Measurements from ENCODE around the gene CCDC33. TPM values are rescaled to one million over a fixed set of nuclear protein-coding genes. Genes with fewer than 3 reads are reported as not detected.

CCDC33 gene
- total RNA-seq, 2 donors from 2014 or later = not detected

DNA sequence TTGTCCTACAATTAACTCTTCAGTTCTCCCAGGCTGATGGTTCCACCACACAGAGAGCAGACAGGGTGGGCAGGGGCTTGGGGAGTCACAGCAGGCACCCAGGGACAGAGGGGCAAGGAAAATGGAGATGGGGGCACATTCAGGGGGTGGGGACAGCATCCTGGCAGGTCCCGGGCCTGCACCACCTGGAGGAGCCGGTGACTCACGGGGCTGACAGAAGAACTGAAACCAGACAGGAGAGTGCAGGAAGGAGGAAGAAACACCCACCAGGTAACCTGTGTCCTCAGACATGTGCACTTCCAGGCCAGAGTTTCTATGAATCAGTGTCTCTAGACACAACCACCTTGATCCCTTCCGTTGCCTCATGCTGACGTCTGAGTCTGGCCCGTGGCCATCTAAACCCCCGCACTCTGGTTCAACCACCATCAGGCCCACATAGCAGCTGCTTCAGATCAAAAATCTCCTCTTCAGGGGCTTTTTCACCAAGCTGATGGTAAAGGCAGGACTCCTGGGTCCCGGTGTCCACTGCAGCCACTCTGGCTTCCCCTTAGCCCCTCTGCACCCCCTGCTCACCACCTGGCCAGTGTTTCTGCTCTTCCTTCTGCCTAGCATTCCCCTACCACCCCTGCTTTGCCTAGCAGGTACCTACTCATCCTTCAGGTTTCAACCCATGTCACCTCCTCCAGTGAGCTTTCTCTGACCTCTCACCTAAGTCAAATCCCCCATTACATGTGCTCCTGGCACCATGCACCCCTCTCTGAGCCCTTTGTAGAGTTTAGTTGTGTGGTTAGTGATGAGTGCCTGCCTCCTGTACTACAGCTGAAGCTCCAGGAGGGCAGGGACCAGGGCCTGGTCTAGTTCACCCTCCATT, 147.8 kb downstream of the CCDC33 start:
- no peaks in the 10 kb centered on the region for H3K27me3 Mint-ChIP-seq (ENCODE audit: low read depth)
- H3K27ac Mint-ChIP-seq = peak overlapping the region; percentile 79
- no peaks in the 10 kb centered on the region for H3K36me3 Mint-ChIP-seq (ENCODE audit: insufficient read depth in 2 of 2)
- H3K4me1 Mint-ChIP-seq (ENCODE audit: low read depth) = peaks cover 85% of the 10 kb centered on the region
- ATAC-seq (replicated peaks in 1 of 2) = peak; percentile 77 to 79
- peak; percentile 80 to 85 for DNase-seq
- peak overlapping the region; percentile 50 to 61 for H3K4me3 Mint-ChIP-seq
- H3K9me3 Mint-ChIP-seq = no peaks in the 10 kb centered on the region

DNA sequence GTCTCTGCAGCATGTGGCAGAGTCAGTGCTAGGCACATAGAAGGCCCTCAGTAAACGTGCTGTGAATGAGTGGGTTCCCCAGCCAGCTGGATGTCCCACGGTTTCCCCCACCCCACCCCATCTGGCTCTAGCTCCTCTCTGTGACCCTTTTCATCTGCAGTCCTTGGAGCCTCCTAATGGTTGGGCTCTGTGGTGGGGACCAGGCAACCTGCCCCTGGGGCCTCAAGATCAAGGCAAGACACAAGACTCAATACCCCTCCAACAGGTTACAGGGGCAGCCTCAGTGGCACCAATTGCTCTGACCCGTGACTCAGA, 148.4 kb downstream of the CCDC33 start:
- peak overlapping the region; percentile 50 to 61 for H3K4me3 Mint-ChIP-seq

GRCh38 chr15:74384881-74385643, 148.9 kb downstream of the CCDC33 start:
- peaks cover 81% of the 10 kb centered on the region for H3K4me1 Mint-ChIP-seq (ENCODE audit: low read depth)
- H3K9me3 Mint-ChIP-seq = no peaks in the 10 kb centered on the region
- peak; percentile 70 to 71 for DNase-seq
- ATAC-seq (replicated peaks in 1 of 2) = peak; percentile 58 to 73
- H3K27me3 Mint-ChIP-seq (ENCODE audit: low read depth) = no peaks in the 10 kb centered on the region
- H3K36me3 Mint-ChIP-seq (ENCODE audit: insufficient read depth in 2 of 2) = no peaks in the 10 kb centered on the region
- peak overlapping the region; percentile 50 to 61 for H3K4me3 Mint-ChIP-seq
- H3K27ac Mint-ChIP-seq = peak overlapping the region; percentile 79

More for the DNA sequence above, 148.4 kb downstream of the CCDC33 start:
- Mint-ChIP-seq H3K27ac (peak overlapping the region; percentile 79), H3K27me3 (ENCODE audit: low read depth) (no peaks in the 10 kb centered on the region), H3K4me1 (ENCODE audit: low read depth) (peaks cover 84% of the 10 kb centered on the region), H3K9me3 (no peaks in the 10 kb centered on the region), H3K36me3 (ENCODE audit: insufficient read depth in 2 of 2) (no peaks in the 10 kb centered on the region)
- DNase-seq = no peak
- peak in 1 of 2 donors; percentile 1 for ATAC-seq (replicated peaks in 1 of 2)

- DNase-seq (no peak), ATAC-seq (replicated peaks in 1 of 2) (no peak)
- Mint-ChIP-seq H3K27ac (no peak overlapping the region), H3K36me3 (ENCODE audit: insufficient read depth in 2 of 2) (no peaks in the 10 kb centered on the region), H3K4me1 (ENCODE audit: low read depth) (peaks cover 81% of the 10 kb centered on the region), H3K4me3 (no peak overlapping the region), H3K9me3 (no peaks in the 10 kb centered on the region), H3K27me3 (ENCODE audit: low read depth) (no peaks in the 10 kb centered on the region)
These were observed 149.6 kb downstream of the CCDC33 start for GRCh38 chr15:74385733-74386132.

Other genes starting within 250 kb of the CCDC33 start
- gene STOML1, start 244.0 kb upstream of the CCDC33 start, total RNA-seq = 10 to 100 TPM in 1 of 2 donors, 1 to 10 TPM in 1; 7.2 to 15.1 TPM
- gene PML, start 241.6 kb upstream of the CCDC33 start, total RNA-seq = 10 to 100 TPM; 70.9 to 71.6 TPM
- gene GOLGA6A, start 153.8 kb upstream of the CCDC33 start, total RNA-seq = under 1 TPM; 0.46 to 0.53 TPM
- gene ISLR2, start 105.7 kb upstream of the CCDC33 start, total RNA-seq = under 1 TPM in 1 of 2 donors, not detected in 1; 0.62 TPM
- under 1 TPM in 1 of 2 donors, not detected in 1; 0.12 TPM for gene ISLR, start 62.6 kb upstream of the CCDC33 start, total RNA-seq
- under 1 TPM; 0.43 to 0.46 TPM for gene STRA6, start 33.5 kb upstream of the CCDC33 start, total RNA-seq
- gene CYP11A1, start 131.3 kb downstream of the CCDC33 start, total RNA-seq = under 1 TPM; 0.21 to 0.26 TPM
- 10 to 100 TPM; 46.7 to 57.1 TPM for gene SEMA7A, start 197.6 kb downstream of the CCDC33 start, total RNA-seq
- 10 to 100 TPM; 47.8 to 55.1 TPM for gene UBL7, start 224.8 kb downstream of the CCDC33 start, total RNA-seq